ENCODE data around the gene IMPG2.

The IMPG2 gene

DNA sequence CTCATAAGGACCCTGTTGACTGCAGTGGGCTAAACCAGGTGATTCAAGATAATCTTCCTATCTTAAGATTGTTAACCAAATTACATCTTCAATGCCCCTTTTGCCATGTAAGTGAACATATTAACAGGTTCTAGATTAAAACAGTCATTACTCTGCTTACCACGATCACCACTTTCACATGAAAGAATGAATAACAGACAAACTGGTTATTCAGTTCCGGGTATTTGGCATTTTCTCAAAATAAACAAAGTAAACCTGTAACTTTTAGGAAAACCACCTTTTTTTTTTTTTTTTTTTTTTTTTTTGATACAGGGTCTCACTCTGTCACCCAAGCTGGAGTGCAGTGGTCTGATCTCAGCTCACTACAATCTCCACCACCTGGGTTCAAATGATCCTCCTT is 131.2 kb downstream of the IMPG2 start (continued):
- TF ChIP-seq ZNF112 (tag by site-specific recombination; IDR thresholded peaks at IDR 0.05) (no peak), ZBTB44 (tag by site-specific recombination; IDR thresholded peaks at IDR 0.05) (no peak), MYNN (tag by site-specific recombination; IDR thresholded peaks at IDR 0.05; ENCODE audit: borderline replicate concordance) (no peak), ZNF24 (tag by site-specific recombination; IDR thresholded peaks at IDR 0.05) (no peak), ZBTB8A (tag by site-specific recombination; IDR thresholded peaks at IDR 0.05) (no peak), ZNF404 (tag by site-specific recombination; IDR thresholded peaks at IDR 0.05) (no peak), ZNF146 (tag by site-specific recombination; IDR thresholded peaks at IDR 0.05) (no peak), FEZF1 (tag by site-specific recombination; IDR thresholded peaks at IDR 0.05) (no peak), ZNF223 (tag by site-specific recombination; IDR thresholded peaks at IDR 0.05) (no peak)
- TF ChIP-seq, protein P1, sequence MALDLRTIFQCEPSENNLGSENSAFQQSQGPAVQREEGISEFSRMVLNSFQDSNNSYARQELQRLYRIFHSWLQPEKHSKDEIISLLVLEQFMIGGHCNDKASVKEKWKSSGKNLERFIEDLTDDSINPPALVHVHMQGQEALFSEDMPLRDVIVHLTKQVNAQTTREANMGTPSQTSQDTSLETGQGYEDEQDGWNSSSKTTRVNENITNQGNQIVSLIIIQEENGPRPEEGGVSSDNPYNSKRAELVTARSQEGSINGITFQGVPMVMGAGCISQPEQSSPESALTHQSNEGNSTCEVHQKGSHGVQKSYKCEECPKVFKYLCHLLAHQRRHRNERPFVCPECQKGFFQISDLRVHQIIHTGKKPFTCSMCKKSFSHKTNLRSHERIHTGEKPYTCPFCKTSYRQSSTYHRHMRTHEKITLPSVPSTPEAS (tag by site-specific recombination; IDR thresholded peaks at IDR 0.05), result no peak

- H3K4me3 ChIP-seq (ENCODE audit: low read depth, low read length), result no peak overlapping the region
- no peak overlapping the region for H3K27ac ChIP-seq (ENCODE audit: extremely low read depth, low read depth, low read length)
- ChIA-PET CTCF (interaction anchor here (0.7 kb wide), 1 partner anchor 1692 kb away, joined by 3 read pairs; no protein-coding TSS in a partner anchor), POLR2A (no interaction called here)
- no peaks in the 10 kb centered on the region for H3K9me3 ChIP-seq (ENCODE audit: control insufficient read depth, insufficient read depth, low read depth, low read length)
- no peaks in the 10 kb centered on the region for H3K4me1 ChIP-seq (ENCODE audit: control insufficient read depth, insufficient read depth, low read length)
- TF ChIP-seq, protein P2, sequence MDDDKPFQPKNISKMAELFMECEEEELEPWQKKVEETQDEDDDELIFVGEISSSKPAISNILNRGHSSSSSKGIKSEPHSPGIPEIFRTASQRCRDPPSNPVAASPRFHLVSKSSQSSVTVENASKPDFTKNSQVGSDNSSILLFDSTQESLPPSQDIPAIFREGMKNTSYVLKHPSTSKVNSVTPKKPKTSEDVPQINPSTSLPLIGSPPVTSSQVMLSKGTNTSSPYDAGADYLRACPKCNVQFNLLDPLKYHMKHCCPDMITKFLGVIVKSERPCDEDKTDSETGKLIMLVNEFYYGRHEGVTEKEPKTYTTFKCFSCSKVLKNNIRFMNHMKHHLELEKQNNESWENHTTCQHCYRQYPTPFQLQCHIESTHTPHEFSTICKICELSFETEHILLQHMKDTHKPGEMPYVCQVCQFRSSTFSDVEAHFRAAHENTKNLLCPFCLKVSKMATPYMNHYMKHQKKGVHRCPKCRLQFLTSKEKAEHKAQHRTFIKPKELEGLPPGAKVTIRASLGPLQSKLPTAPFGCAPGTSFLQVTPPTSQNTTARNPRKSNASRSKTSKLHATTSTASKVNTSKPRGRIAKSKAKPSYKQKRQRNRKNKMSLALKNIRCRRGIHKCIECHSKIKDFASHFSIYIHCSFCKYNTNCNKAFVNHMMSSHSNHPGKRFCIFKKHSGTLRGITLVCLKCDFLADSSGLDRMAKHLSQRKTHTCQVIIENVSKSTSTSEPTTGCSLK (tag by site-specific recombination; IDR thresholded peaks at IDR 0.05), result no peak
- TF ChIP-seq ZNF239 (tag by site-specific recombination; IDR thresholded peaks at IDR 0.05) (no peak), SETDB1 (IDR thresholded peaks at IDR 0.05; ENCODE audit: insufficient read length, low read length) (no peak), ZNF558 (tag by site-specific recombination; IDR thresholded peaks at IDR 0.05) (no peak), ZNF221 (tag by site-specific recombination; IDR thresholded peaks at IDR 0.05; ENCODE audit: borderline replicate concordance) (no peak), ZNF707 (tag by site-specific recombination; IDR thresholded peaks at IDR 0.05) (no peak), SCRT1 (tag by site-specific recombination; IDR thresholded peaks at IDR 0.05; ENCODE audit: borderline replicate concordance) (no peak), ZNF768 (tag by site-specific recombination; IDR thresholded peaks at IDR 0.05) (no peak), ZBTB49 (tag by site-specific recombination; IDR thresholded peaks at IDR 0.05; ENCODE audit: low read depth) (no peak), ZFP37 (tag by site-specific recombination; IDR thresholded peaks at IDR 0.05) (no peak), OVOL3 (tag by site-specific recombination; IDR thresholded peaks at IDR 0.05) (no peak), ZNF677 (tag by site-specific recombination; IDR thresholded peaks at IDR 0.05) (no peak), ZNF518A (tag by site-specific recombination; conservative IDR thresholded peaks at IDR 0.05; ENCODE audit: low read depth) (no peak), ZEB2 (tag by site-specific recombination; IDR thresholded peaks at IDR 0.05) (no peak), ZNF837 (tag by site-specific recombination; IDR thresholded peaks at IDR 0.05) (no peak), ZNF155 (tag by site-specific recombination; IDR thresholded peaks at IDR 0.05) (no peak)
- H3K36me3 ChIP-seq (ENCODE audit: control insufficient read depth in 2 of 2, insufficient read depth in 1 of 2, low read length in 2 of 2), result no peaks in the 10 kb centered on the region
Measured at GRCh38 chr3:101185341-101185740, 135.0 kb downstream of the IMPG2 start.

Measured in HEK293 (cell line).